Erythroblast (primary cell): Measurements from ENCODE around the gene MEIKIN.

Source experiments
- DNase-seq, 2 experiments: peaks; one replicate each; lab custom pipeline; 2025; lab: John Stamatoyannopoulos, UW
- GATA1 ChIP-seq: IDR thresholded peaks from 2 replicates; pipeline ENCODE4 v1.6.1; 2011; ENCODE audit warnings: low read depth, mild to moderate bottlenecking, control low read depth, low read length, moderate library complexity
- POLR2A ChIP-seq: IDR thresholded peaks from 2 replicates; pipeline ENCODE4 v1.6.1; 2011; ENCODE audit warnings: mild to moderate bottlenecking, low read length

Gene MEIKIN

GRCh38 chr5:131980696-131981095, 35.2 kb upstream of the MEIKIN start:
- DNase-seq = no peak
- TF ChIP-seq GATA1 (no peak), POLR2A (no peak)

- DNase-seq = no peak
These were observed 34.4 kb upstream of the MEIKIN start for GRCh38 chr5:131979816-131980215.

GRCh38 chr5:131977212-131977604, 31.7 kb upstream of the MEIKIN start:
- TF ChIP-seq GATA1 (no peak), POLR2A (no peak)
- no peak for DNase-seq

More at GRCh38 chr5:131979816-131980215, 34.4 kb upstream of the MEIKIN start:
- TF ChIP-seq GATA1 (no peak), POLR2A (no peak)

GRCh38 chr5:131976414-131977211, 31.1 kb upstream of the MEIKIN start:
- TF ChIP-seq GATA1 (no peak), POLR2A (no peak)
- no peak for DNase-seq

GRCh38 chr5:131974956-131975726, 29.7 kb upstream of the MEIKIN start:
- TF ChIP-seq POLR2A (no peak), GATA1 (no peak)
- no peak for DNase-seq

- TF ChIP-seq GATA1 = no peak
- TF ChIP-seq POLR2A = no peak
- DNase-seq = no peak
These were observed 29.1 kb upstream of the MEIKIN start for GRCh38 chr5:131974622-131974955.

GRCh38 chr5:131974016-131974415, 28.6 kb upstream of the MEIKIN start:
- no peak for TF ChIP-seq POLR2A
- no peak for TF ChIP-seq GATA1
- DNase-seq = no peak

GRCh38 chr5:131973089-131973712, 27.7 kb upstream of the MEIKIN start:
- no peak for TF ChIP-seq GATA1
- no peak for TF ChIP-seq POLR2A
- DNase-seq = no peak

GRCh38 chr5:131968396-131968954, 23.0 kb upstream of the MEIKIN start:
- no peak for TF ChIP-seq GATA1
- no peak for TF ChIP-seq POLR2A
- no peak for DNase-seq

- TF ChIP-seq GATA1 (no peak), POLR2A (no peak)
- DNase-seq = no peak
These were observed 21.1 kb upstream of the MEIKIN start for GRCh38 chr5:131966551-131966950.

- no peak for DNase-seq
These were observed 20.5 kb upstream of the MEIKIN start for GRCh38 chr5:131965826-131966415.

GRCh38 chr5:131959906-131960305, 14.4 kb upstream of the MEIKIN start:
- TF ChIP-seq GATA1 (no peak), POLR2A (no peak)
- DNase-seq = no peak

More at GRCh38 chr5:131965826-131966415, 20.5 kb upstream of the MEIKIN start:
- TF ChIP-seq GATA1 (no peak), POLR2A (no peak)

GRCh38 chr5:131959136-131959535, 13.7 kb upstream of the MEIKIN start:
- no peak for DNase-seq
- TF ChIP-seq GATA1 (no peak), POLR2A (no peak)
